Uterus (tissue), 2 donors: ENCODE data around the gene PABPN1L.

Source experiments
- POLR2A ChIP-seq, 2 donors: fragments of 450-650 bp; IDR thresholded peaks; one replicate each; pipeline ENCODE4 v1.6.1; 2016; ENCODE audit warnings: antibody characterized with exemption in 2 of 2, mild to moderate bottlenecking in 1 of 2, moderate library complexity in 1 of 2
- TF ChIP-seq, protein P1 (sequence below), 4 experiments: fragments of 200-600 bp in 2 of 4; fragments of 450-650 bp in 2 of 4; sonication (generic) in 2 of 4; IDR thresholded peaks; one replicate each; pipeline ENCODE4 v1.5.1; 2016 to 2019; ENCODE audit warnings: antibody characterized with exemption in 4 of 4, mild to moderate bottlenecking in 2 of 4, moderate library complexity in 1 of 4

DNA sequence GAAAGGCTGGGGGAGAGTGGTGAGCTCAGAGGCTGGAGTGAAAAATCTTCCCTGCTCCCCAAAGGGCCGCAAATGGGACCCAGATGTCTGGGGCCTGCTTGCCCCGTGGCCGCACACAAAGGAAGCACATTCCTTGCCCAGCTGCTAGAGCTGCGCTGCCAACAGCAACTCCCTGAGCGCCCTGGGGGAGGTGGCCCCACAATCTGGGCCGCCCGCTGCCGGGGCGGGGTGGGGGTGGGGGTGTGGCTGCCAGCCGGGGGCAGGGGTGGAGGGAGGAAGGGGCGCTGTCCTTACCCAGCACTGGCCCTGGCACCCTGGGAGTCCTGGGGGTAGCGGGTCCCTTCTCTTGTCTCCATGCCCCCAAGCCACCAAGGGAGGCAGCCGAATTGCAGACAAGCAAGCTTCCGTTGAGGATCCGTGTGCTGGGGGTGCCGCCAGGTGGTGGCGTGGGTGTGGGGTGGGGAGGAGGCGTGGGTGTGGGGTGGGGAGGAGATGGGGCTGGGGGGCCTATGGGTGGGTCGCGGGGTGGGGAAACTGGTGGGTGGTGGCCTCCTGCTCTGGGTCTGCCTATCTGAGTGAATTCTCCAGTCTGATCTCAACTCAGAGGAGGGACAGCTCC is 48.4 kb upstream of the PABPN1L start:
- TF ChIP-seq, protein P1, sequence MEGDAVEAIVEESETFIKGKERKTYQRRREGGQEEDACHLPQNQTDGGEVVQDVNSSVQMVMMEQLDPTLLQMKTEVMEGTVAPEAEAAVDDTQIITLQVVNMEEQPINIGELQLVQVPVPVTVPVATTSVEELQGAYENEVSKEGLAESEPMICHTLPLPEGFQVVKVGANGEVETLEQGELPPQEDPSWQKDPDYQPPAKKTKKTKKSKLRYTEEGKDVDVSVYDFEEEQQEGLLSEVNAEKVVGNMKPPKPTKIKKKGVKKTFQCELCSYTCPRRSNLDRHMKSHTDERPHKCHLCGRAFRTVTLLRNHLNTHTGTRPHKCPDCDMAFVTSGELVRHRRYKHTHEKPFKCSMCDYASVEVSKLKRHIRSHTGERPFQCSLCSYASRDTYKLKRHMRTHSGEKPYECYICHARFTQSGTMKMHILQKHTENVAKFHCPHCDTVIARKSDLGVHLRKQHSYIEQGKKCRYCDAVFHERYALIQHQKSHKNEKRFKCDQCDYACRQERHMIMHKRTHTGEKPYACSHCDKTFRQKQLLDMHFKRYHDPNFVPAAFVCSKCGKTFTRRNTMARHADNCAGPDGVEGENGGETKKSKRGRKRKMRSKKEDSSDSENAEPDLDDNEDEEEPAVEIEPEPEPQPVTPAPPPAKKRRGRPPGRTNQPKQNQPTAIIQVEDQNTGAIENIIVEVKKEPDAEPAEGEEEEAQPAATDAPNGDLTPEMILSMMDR (IDR thresholded peaks at IDR 0.05) = no peak
- no peak for TF ChIP-seq POLR2A (IDR thresholded peaks at IDR 0.05)
